HepG2 (cell line): ENCODE results near the gene ELOVL5. TPM values are rescaled to one million over a fixed set of nuclear protein-coding genes. Genes with fewer than 3 reads are reported as not detected.

Source experiments
- ATAC-seq: fragments of 200-7000 bp; cut with Tn5 transposase; 3 replicates; pipeline ENCODE4 v1.9.1; 2020; ENCODE audit warnings: mild to moderate bottlenecking, moderate library complexity
- BruUV-seq: library from RNA; stranded (reverse); fragments of 400-500 nt; replicated peaks from 2 replicates; lab custom pipeline; 2021; lab: Mats Ljungman, UMichigan
- CTCF ChIA-PET: fragments of 300-600 bp; formaldehyde crosslinking; extraction: SDS; loops from one replicate; lab custom pipeline; 2021; ENCODE audit warnings: low total read pairs, inconsistent platforms, low intra/inter-chr PET ratio; lab: Yijun Ruan, JAX
- POLR2A ChIA-PET: fragments of 350-600 bp; sonication (Branson Sonifier 250); formaldehyde crosslinking; loops from one replicate; lab custom pipeline; 2020; ENCODE audit warnings: antibody characterized with exemption, inconsistent platforms; lab: Yijun Ruan, JAX
- DNase-seq: peaks from one replicate; pipeline ENCODE4 v3.0.0-alpha.2; 2015; ENCODE audit warnings: low spot score
- FAIRE-seq: peaks from 3 replicates; lab custom pipeline; 2011; peaks lifted over from hg19 to GRCh38; lab: Jason Lieb, UNC
- H2AFZ ChIP-seq: one replicate; pipeline ENCODE4 v1.6.1; 2011; ENCODE audit warnings: low read length, inconsistent platforms
- H3K27ac ChIP-seq: fragments of 300-600 bp; 3 replicates; pipeline ENCODE4 v1.8.0; 2011; ENCODE audit warnings: mixed run types, mild to moderate bottlenecking, mixed read lengths, low read length, inconsistent platforms; ENCODE audit not compliant: insufficient read depth; ENCODE audit errors: extremely low read length
- H3K27me3 ChIP-seq, 2 experiments: fragments of 200-600 bp in 1 of 2; 2 replicates in 1 of 2; 3 replicates in 1 of 2; pipeline versions ENCODE4 v1.6.0 to v1.8.0; 2011; ENCODE audit warnings: low read length in 2 of 2, mild to moderate bottlenecking in 2 of 2, moderate library complexity in 2 of 2, inconsistent platforms in 1 of 2; ENCODE audit not compliant: insufficient read depth in 2 of 2, control insufficient read depth in 1 of 2
- H3K36me3 ChIP-seq, 2 experiments: fragments of 200-600 bp in 1 of 2; replicated peaks in 1 of 2; 2 replicates in 1 of 2; 3 replicates in 1 of 2; pipeline versions ENCODE4 v1.5.1 to v1.8.0; 2011; ENCODE audit warnings: low read length in 2 of 2, inconsistent platforms in 1 of 2; ENCODE audit not compliant: insufficient read depth in 2 of 2, control insufficient read depth in 1 of 2
- H3K4me1 ChIP-seq: 2 replicates; pipeline ENCODE4 v1.5.1; 2012; ENCODE audit warnings: low read length, inconsistent platforms; ENCODE audit not compliant: insufficient read depth
- H3K4me2 ChIP-seq: 2 replicates; pipeline ENCODE4 v1.6.0; 2011; ENCODE audit warnings: low read depth, low read length, inconsistent platforms
- H3K4me3 ChIP-seq, 3 experiments: fragments of 200-600 bp in 1 of 3; sonication (generic), shearing (Covaris generic) in 1 of 3; replicated peaks in 1 of 3; 2 replicates each; pipeline ENCODE4 v1.5.1; 2011 to 2016; ENCODE audit warnings: low read length in 3 of 3, inconsistent platforms in 2 of 3, low read depth in 2 of 3, mild to moderate bottlenecking in 2 of 3, control low read depth in 1 of 3, mixed read lengths in 1 of 3; ENCODE audit not compliant: insufficient read depth in 1 of 3
- H3K79me2 ChIP-seq: one replicate; pipeline ENCODE4 v1.6.1; 2011; ENCODE audit warnings: low read length, inconsistent platforms; ENCODE audit not compliant: insufficient read depth
- H3K9ac ChIP-seq: 2 replicates; pipeline ENCODE4 v1.6.0; 2011; ENCODE audit warnings: mild to moderate bottlenecking, low read depth, low read length, inconsistent platforms; ENCODE audit not compliant: insufficient read depth
- H3K9me3 ChIP-seq: 2 replicates; pipeline ENCODE4 v1.5.1; 2012; ENCODE audit warnings: mild to moderate bottlenecking, low read length
- H4K20me1 ChIP-seq: 2 replicates; pipeline ENCODE4 v1.6.0; 2011; ENCODE audit warnings: inconsistent platforms, mild to moderate bottlenecking, low read length, moderate library complexity; ENCODE audit not compliant: insufficient read depth
- BORCS8-MEF2B ChIP-seq: sonication (generic); formaldehyde crosslinking; IDR thresholded peaks from 2 replicates; pipeline ENCODE4 v1.8.0; 2022; ENCODE audit warnings: mild to moderate bottlenecking, missing genetic modification reagents
- CBX5 ChIP-seq: sonication (generic); formaldehyde crosslinking; IDR thresholded peaks from 2 replicates; pipeline ENCODE4 v1.4.0; 2020; ENCODE audit warnings: missing genetic modification reagents, borderline replicate concordance
- MAFG ChIP-seq: sonication (generic); formaldehyde crosslinking; IDR thresholded peaks from 2 replicates; pipeline ENCODE4 v1.5.1; 2020; ENCODE audit warnings: mild to moderate bottlenecking, missing genetic modification reagents
- MTERF4 ChIP-seq: sonication (generic); formaldehyde crosslinking; IDR thresholded peaks from 2 replicates; pipeline ENCODE4 v1.8.0; 2023; ENCODE audit warnings: mild to moderate bottlenecking, missing genetic modification reagents
- NCOA5 ChIP-seq: sonication (generic); formaldehyde crosslinking; IDR thresholded peaks from 2 replicates; pipeline ENCODE4 v1.4.0; 2020; ENCODE audit warnings: missing genetic modification reagents
- REL ChIP-seq: sonication (generic); formaldehyde crosslinking; conservative IDR thresholded peaks from 2 replicates; pipeline ENCODE4 v1.8.0; 2022; ENCODE audit warnings: mild to moderate bottlenecking, missing genetic modification reagents, moderate library complexity
- SETDB1 ChIP-seq: sonication (generic); formaldehyde crosslinking; IDR thresholded peaks from 2 replicates; pipeline ENCODE4 v1.5.1; 2020; ENCODE audit warnings: missing genetic modification reagents, mild to moderate bottlenecking, borderline replicate concordance
- STAT6 ChIP-seq: sonication (generic); formaldehyde crosslinking; IDR thresholded peaks from 2 replicates; pipeline ENCODE4 v1.4.0; 2020; ENCODE audit warnings: missing genetic modification reagents, mild to moderate bottlenecking, borderline replicate concordance
- TARDBP ChIP-seq: sonication (generic); formaldehyde crosslinking; IDR thresholded peaks from 2 replicates; pipeline ENCODE4 v1.8.0; 2022; ENCODE audit warnings: mild to moderate bottlenecking, missing genetic modification reagents
- ZNF101 ChIP-seq: sonication (generic); formaldehyde crosslinking; IDR thresholded peaks from 2 replicates; pipeline ENCODE4 v1.4.0; 2020; ENCODE audit warnings: mild to moderate bottlenecking, low read depth, missing genetic modification reagents, borderline replicate concordance
- ZNF20 ChIP-seq: sonication (generic); formaldehyde crosslinking; IDR thresholded peaks from 2 replicates; pipeline ENCODE4 v1.4.0; 2020; ENCODE audit warnings: mild to moderate bottlenecking, moderate library complexity, missing genetic modification reagents
- ZNF382 ChIP-seq: sonication (generic); formaldehyde crosslinking; IDR thresholded peaks from 2 replicates; pipeline ENCODE4 v1.5.0; 2020; ENCODE audit warnings: missing genetic modification reagents, mild to moderate bottlenecking, borderline replicate concordance
- ZNF646 ChIP-seq: sonication (generic); formaldehyde crosslinking; IDR thresholded peaks from 2 replicates; pipeline ENCODE4 v1.9.0; 2021; ENCODE audit warnings: mild to moderate bottlenecking, missing genetic modification reagents
- ZNF652 ChIP-seq: IDR thresholded peaks from 2 replicates; pipeline ENCODE4 v1.6.1; 2016; ENCODE audit warnings: low read depth, borderline replicate concordance
- ZNF850 ChIP-seq: sonication (generic); formaldehyde crosslinking; conservative IDR thresholded peaks from 2 replicates; pipeline ENCODE4 v1.9.0; 2021; ENCODE audit warnings: mild to moderate bottlenecking, missing genetic modification reagents
- WGBS: methylation state at CpG from one replicate; pipeline ENCODE4 v1.1.6; 2017; ENCODE audit warnings: low lambda C conversion rate; 5-methylcytosine and 5-hydroxymethylcytosine counted together
- in situ Hi-C: cut with HindIII; loops from 2 replicates; pipeline ENCODE4 v1.10.0; 2017; ENCODE audit warnings: low pct_unique_long_range_greater_than_20kb; ENCODE audit not compliant: extremely low pct_ligation_motif_present
- intact Hi-C: fragments of 100-400 bp; cut with micrococcal nuclease; formaldehyde crosslinking; loops from one replicate; pipeline ENCODE4 v1.10.0; 2022; ENCODE audit not compliant: unreplicated experiment
- polyA plus RNA-seq, 8 experiments: library from polyadenylated mRNA; depleted of rRNA in 3 of 8; stranded (reverse) in 7 of 8; unstranded in 1 of 8; fragments of >200 nt; fragmentation: Illumina TruSeq in 4 of 8; extraction: Trizol in 4 of 8; gene quantifications; 2 replicates each; pipeline versions ENCODE4 v1.2.1 to v1.2.3, GENCODE V29; 2011 to 2016; ENCODE audit warnings: low read depth in 4 of 8, missing spikeins in 1 of 8, mixed read lengths in 1 of 8; ENCODE audit not compliant: insufficient read depth in 1 of 8
- total RNA-seq, 5 experiments: library from RNA; depleted of rRNA; stranded (reverse); fragments of >200 nt; fragmentation: Illumina TruSeq; extraction: Trizol; gene quantifications; 2 replicates each; pipeline ENCODE4 v1.2.3, GENCODE V29; 2016; ENCODE audit warnings: low read depth in 1 of 5

The ELOVL5 gene
- total and polyA plus RNA-seq, 2 of the 13 experiments (the other 11 are each of a cell fraction or from before 2014, with no cell fraction given), result 50.1 to 72.4 TPM

- Histone ChIP-seq H3K4me3 (no peak overlapping the region), H4K20me1 (no peaks in the 10 kb centered on the region; the same call in 1 of the 2 replicates), H3K9me3 (no peaks in the 10 kb centered on the region), H3K9ac (no peak overlapping the region), H3K27ac (no peak overlapping the region), H3K4me2 (no peak overlapping the region), H2AFZ (no peak overlapping the region), H3K36me3 (peaks cover 1 to 12% of the 10 kb centered on the region in 2 experiments; a peak in 4 of 5 replicates), H3K4me1 (peaks cover 25% of the 10 kb centered on the region), H3K79me2 (peaks cover 20% of the 10 kb centered on the region), H3K27me3 (no peaks in the 10 kb centered on the region)
- BruUV-seq, result no TSS peak
- ChIA-PET POLR2A (no interaction called here), CTCF (interaction anchor here (2.0 kb wide), 1 partner anchor 123 kb away, joined by 14 read pairs; no protein-coding TSS in a partner anchor)
- no peak for ATAC-seq
- intact Hi-C loops (loop anchor here (2.0 kb wide), 2 partner anchors 116 to 142 kb away; no protein-coding TSS in a partner anchor), in situ Hi-C loops (loop anchor here (10.0 kb wide), 1 partner anchor 120 kb away; no protein-coding TSS in a partner anchor)
- no peak for FAIRE-seq
- WGBS, result 100% methylated on average over 1 of the region's 1 CpG
- no peak for DNase-seq
- TF ChIP-seq MAFG (no peak), ZNF652 (CRISPR knock-in tag) (no peak), ZNF101 (CRISPR knock-in tag) (no peak), SETDB1 (CRISPR knock-in tag) (no peak), STAT6 (CRISPR knock-in tag) (no peak), BORCS8-MEF2B (CRISPR knock-in tag) (no peak), CBX5 (no peak), ZNF850 (CRISPR knock-in tag) (no peak), NCOA5 (CRISPR knock-in tag) (no peak), REL (CRISPR knock-in tag) (no peak), ZNF382 (no peak), ZNF646 (CRISPR knock-in tag) (no peak), ZNF20 (CRISPR knock-in tag) (no peak), TARDBP (no peak), MTERF4 (no peak)
These were observed 53.6 kb downstream of the ELOVL5 start for GRCh38 chr6:53295176-53295575.
